NK-92 treated with Interleukin-12 subunit alpha and Interleukin-12 subunit beta, amount 100 ng/mL, for 24 hours (cell line): ENCODE results near the gene DPM2.

Experiments
- DNase-seq: peaks from one replicate; lab custom pipeline; 2025; lab: John Stamatoyannopoulos, UW

The DPM2 gene

GRCh38 chr9:127955294-127956015, 17.8 kb upstream of the DPM2 start:
- peak; percentile 52 for DNase-seq

- DNase-seq, result no peak
Measured at GRCh38 chr9:127954831-127955293, 17.2 kb upstream of the DPM2 start.

DNA sequence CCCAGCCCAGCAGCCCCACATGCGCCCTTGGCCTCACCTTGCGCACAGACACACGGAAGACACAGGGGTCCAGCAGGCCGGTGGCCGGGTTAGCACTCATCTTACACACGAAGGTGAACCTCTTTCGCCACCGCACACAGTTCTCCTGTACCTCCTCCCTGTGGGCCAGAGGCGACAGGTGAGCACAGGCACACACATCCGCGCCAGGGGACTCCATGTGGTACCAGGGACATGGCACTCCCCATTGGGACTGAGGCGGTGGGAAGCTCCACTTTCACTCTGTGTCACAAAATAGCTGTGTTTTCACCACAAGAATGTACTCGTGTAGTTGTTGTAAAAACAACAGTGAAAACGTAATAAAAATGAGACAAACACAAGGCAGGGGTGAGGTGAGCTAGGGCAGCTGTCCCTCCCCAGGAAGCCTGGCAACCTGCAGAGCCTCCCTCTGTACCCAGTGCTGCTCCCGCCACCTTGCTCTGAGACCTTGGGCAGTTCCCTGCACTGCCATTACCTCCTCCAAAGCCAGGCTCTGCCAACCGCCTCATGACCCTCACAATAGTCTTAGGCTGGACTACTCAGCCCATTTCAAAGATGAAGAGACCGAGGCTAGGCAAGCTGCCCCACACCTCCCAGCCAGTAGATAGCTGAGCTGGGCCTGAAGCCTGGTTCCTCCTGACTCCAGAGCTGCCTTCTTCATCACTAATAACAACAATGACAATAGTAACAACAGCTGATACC, 16.3 kb upstream of the DPM2 start:
- no peak for DNase-seq

DNA sequence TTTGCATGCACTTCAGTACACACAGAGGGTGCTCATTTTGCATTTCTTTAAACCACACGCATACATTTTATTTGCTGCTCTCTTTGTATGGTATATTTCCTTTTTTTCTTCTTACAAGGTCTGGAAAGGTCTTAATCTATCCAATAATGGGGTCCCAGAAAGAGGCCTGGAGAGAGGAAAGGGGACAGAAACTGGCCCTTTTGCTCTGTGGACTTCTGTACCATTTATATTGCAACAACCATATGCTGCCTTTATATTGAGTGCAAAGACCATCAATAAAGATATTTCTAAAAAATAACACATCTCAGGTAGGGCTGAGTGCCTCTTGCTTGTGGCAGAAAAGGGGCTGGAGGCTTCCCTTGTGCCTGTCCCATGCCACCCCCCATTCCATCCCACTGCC, 15.5 kb upstream of the DPM2 start:
- no peak for DNase-seq

GRCh38 chr9:127950513-127951289, 13.0 kb upstream of the DPM2 start:
- no peak for DNase-seq

DNA sequence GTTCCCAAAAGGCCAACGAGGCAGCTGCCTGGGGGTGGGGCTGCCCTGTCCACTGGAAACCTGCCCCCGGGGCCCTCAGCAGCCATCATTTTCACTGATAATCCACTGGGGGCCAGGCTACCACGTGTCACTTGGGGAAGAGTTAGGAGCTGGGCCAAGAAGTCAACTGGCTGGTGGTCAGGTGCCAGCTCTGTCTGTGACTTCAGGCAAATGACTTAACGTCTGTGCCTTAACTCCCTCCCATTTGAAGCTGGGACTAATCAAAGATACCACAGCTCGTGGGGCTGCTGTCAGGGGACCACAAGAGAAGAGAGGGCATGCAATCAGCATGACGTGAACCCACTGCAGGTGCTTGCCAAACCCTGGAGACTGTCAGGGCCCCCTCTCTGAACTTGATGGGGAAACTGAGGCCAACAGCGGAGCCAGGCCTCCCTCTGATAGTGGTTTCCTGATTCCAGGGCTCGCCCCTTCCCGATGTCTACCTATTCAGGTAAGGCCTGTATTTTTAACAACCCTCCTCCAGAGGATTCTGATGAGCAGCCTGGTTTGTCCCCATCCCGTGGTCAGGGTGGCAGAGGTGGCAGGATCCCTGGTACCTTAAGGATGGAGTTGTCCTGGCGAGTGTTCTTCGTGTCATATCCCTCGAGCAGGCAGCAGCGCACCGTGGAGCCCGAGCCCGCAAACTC, 12.3 kb upstream of the DPM2 start:
- no peak for DNase-seq

DNA sequence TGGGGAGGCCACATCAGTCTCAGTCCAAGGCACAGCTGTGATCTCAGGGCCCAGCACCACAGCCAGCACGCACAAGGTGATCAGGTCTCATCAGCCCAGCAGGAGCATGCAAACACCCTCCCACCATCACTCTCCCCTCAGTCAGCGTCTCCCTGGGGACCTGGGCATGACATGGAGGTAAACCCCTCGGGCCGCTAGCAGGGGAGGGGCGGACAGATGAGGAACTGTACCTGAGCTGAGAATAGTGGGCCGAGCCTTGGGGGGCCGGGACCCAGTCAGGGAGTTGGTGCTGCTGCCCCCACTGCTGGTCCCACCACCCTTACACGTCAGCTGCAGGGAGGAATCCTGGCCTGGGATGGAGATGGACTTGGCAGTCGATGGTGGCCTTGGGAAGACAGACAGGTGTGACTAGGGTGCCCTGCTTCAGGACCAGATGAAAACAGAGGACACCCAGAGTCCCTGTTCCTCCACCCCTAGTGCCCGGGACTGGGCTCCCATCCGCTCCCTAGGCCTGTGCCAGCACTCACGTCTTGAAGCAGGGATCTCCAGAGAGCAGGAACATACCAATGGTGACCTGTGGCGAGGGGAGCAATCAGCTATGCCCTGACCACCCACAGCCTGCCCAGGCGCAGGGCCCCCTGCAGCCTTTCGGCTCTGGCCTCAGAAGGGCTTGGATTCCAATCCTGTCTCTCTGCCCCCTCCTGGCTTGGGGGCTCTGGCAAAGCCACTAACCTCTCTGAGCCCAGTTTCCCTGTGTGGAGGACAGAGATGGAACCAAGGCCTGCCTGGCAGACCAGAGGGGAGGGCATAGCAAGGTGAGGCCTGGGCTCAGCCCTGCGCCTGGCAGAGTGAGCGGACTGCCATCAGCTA, 10.4 kb upstream of the DPM2 start:
- no peak for DNase-seq

DNA sequence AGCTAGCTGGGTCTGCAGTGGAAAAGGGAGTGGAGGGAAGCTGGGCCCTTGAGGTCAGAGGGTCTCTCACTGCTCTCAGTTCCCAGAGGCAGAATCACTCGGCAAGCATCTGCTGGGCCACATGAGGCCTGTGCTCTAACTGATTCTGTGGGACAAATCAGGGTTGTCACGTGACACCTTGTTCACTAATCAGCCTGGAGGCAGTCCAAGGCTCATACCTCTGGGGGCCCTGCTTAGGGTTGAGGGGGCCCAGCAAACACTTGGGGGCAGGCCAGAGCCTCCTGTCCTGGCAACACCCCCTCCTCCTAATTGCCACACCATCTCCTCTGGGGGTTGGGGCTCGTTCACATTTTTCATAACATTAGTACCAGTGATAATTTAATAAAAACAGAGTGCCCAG, 9.1 kb upstream of the DPM2 start:
- DNase-seq, result no peak

GRCh38 chr9:127945942-127946341, 8.3 kb upstream of the DPM2 start:
- no peak for DNase-seq

- DNase-seq, result no peak
Measured at GRCh38 chr9:127945338-127945737, 7.7 kb upstream of the DPM2 start.

DNA sequence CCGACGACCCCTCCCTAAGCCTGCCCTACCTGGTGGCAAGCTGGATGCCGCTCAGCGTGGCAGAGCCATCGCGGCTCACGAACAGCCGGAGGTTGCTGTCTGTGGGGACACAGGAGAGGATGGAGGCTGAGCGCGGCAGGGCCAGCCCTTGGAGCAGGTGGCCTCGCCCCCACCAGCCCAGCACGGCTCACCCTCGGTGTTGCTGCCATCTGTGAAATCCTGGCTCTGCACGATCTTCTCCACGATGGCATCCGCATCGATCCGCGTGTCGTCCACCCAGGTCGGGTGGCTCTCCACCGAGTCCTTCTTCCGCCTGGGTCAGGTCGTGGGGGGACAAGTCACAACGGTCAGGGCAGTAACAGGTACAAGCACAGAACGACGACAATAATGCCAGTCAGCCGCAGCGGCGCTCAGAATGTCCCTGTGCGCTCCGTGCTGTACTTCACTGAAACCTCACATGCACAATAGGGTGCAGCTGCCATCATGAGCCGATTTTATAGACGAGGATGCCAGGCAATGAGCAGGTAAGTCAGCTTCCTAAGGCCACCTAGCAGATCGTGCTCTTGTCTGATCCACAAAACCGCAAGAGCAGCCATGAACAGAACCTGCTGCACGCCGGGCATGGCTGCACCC, 7.0 kb upstream of the DPM2 start:
- DNase-seq, result no peak

DNA sequence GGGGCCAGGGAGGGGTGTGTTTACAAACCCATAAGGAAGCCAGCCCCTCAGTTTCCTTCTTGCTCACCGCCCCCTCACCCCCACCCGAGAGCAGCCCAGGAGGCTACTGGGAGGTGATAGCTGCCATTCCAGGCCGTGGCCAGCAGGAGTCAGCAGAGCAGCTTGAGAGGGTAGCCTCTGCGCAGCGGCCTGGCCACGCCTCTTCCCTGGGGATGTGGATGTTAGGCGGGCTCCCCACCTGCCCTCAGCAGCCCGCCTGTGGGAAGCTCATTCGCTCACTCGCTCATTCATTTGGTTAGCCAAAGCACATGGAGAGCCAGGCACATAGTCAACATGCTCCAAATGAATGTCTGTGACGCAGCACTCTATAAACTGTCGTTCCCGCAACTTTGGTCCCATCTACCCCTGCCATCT, 6.1 kb upstream of the DPM2 start:
- peak; percentile 31 for DNase-seq

DNA sequence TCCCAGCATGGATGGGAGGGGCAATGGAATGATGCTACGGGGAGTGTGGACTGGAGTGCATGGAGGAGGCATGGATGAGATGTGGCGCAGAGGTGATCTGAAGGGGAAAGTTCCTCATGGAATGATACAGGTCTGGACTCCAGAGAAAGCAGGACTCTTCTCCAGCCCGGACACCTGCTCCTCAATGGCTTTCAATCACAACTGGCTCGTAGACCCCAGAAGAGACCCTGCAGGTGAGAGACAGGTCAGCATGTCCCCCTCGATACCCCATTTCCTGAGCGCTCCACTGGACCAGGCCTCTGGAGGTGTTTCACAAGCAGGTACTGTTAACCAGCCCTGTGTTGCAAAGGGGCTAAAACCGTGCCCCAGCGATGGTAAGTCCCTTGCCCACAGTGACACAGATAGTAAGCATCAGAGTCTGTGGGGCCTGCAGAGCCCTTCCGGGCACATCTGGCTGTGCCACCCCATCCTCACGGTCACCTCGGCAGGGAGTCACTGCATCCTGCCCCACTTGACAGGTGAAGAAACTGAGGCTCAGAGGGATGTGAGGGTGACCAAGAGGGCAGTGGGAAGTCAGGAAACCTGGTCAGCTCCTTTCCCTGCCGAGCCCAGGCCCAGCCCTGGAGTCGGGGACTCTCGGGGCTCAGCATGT, 5.5 kb upstream of the DPM2 start:
- no peak for DNase-seq

- peak; percentile 37 for DNase-seq
Measured at GRCh38 chr9:127942216-127943010, 4.8 kb upstream of the DPM2 start.

- no peak for DNase-seq
Measured at GRCh38 chr9:127941961-127942215, 4.2 kb upstream of the DPM2 start.

DNA sequence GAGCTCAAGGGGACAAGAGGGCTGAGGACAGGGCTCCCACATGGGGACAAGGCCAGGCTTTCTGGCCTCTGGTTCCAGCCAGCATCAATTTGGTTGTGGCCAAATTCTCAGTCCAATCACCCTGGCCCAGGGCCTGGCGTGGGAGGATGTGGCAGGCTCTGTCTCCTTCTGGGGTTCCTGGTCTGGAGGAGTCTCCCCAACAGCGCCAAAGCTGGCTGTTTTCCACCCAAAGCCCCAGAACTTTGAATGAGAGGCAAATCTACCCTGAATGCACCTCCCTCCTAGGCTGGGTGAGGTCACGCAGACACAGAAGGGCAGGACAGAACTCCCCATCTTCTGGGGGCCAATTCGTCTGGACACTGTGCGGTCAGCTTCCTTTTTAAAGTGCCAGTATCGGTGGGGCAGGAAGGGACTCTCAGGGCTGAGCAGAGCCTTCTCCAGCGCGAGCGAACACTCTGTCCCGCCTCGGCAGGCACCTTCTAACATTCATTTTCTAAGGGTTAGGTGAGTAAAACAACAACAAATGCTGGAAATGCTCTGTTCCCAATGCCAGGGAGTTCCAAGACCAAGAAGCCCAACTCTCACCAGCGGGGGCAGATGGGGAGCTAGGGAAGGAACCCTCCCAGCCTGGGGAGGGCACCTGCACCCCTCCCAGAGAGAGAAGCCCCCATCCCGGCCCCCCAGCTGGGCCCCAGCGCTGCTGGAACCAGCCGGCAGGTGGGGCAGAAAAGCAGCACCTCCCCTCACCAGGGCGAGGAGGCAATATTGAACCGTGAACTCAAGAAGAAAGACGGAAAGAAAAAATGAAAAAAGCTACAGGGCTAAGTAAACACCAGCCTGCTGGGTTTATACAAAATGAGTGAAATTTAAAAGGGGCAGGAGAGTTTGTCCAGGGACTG, 3.7 kb upstream of the DPM2 start:
- DNase-seq, result no peak

DNA sequence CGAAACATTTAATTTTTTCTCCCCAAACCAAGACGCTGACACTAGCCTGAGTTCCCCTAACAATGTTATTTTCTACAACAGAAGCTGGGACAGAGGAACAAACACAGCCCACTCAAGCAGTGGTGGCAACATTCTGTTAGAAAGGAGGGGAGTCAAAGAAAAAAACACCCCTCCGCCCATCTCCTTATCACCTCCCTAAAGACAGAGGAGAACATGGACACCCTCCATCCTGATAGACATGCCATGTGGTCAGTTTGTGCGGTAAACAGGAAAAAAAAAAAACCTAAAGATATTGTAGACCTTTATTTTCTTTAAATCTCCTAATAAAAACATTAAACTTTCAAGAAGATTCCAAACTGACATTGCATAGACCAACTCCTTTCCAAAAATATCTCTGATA, 2.9 kb upstream of the DPM2 start:
- DNase-seq, result no peak

GRCh38 chr9:127938298-127938690, 640 bp upstream of the DPM2 start:
- DNase-seq, result no peak

GRCh38 chr9:127937056-127937387, 632 bp downstream of the DPM2 start:
- DNase-seq, result no peak
